K562 (cell line): ENCODE results near the gene WWOX. TPM values are rescaled to one million over a fixed set of nuclear protein-coding genes. Genes with fewer than 3 reads are reported as not detected.

Source experiments
- ATAC-seq: fragments of 200-7000 bp; cut with Tn5 transposase; 3 replicates; pipeline ENCODE4 v1.9.1; 2020; ENCODE audit warnings: moderate library complexity
- BruUV-seq: library from RNA; stranded (reverse); fragments of 400-500 nt; replicated peaks from 2 replicates; lab custom pipeline; 2021; lab: Mats Ljungman, UMichigan
- CTCF ChIA-PET: fragments of 300-600 bp; formaldehyde crosslinking; extraction: SDS; loops from one replicate; lab custom pipeline; 2021; ENCODE audit warnings: low intra/inter-chr PET ratio; lab: Yijun Ruan, JAX
- POLR2A ChIA-PET: fragments of 300-600, 350-650 bp; sonication (Branson Sonifier 250); formaldehyde crosslinking; extraction: SDS; loops from one replicate; lab custom pipeline; 2021; ENCODE audit warnings: antibody characterized with exemption, inconsistent platforms; lab: Yijun Ruan, JAX
- DNase-seq, 4 experiments: peaks; one replicate each; pipeline versions ENCODE4 v3.0.0 to v3.0.0-alpha.2; 2011 to 2018; ENCODE audit warnings: low spot score in 3 of 4, mixed read lengths in 3 of 4; ENCODE audit errors: extremely low read depth in 1 of 4
- FAIRE-seq: peaks from 2 replicates; lab custom pipeline; 2011; peaks lifted over from hg19 to GRCh38; lab: Jason Lieb, UNC
- H2AFZ ChIP-seq: 2 replicates; pipeline ENCODE4 v1.6.0; 2011; ENCODE audit warnings: low read depth, low read length, control low read depth, inconsistent platforms
- H3K27ac ChIP-seq: fragments of 200-600 bp; 3 replicates; pipeline ENCODE4 v1.8.0; 2011; ENCODE audit warnings: low read depth, mild to moderate bottlenecking, control low read depth, inconsistent platforms, low read length, moderate library complexity, mixed read lengths; ENCODE audit errors: extremely low read depth
- H3K27me3 ChIP-seq, 2 experiments: fragments of 300-600 bp in 1 of 2; 2 replicates in 1 of 2; 3 replicates in 1 of 2; pipeline versions ENCODE4 v1.6.0 to v1.8.0; 2011; ENCODE audit warnings: inconsistent platforms in 2 of 2, low read length in 2 of 2, mild to moderate bottlenecking in 1 of 2, mixed read lengths in 1 of 2, moderate library complexity in 1 of 2; ENCODE audit not compliant: control insufficient read depth in 2 of 2, insufficient read depth in 2 of 2
- H3K36me3 ChIP-seq: fragments of 300-600 bp; 3 replicates; pipeline ENCODE4 v1.8.0; 2011; ENCODE audit warnings: mild to moderate bottlenecking, low read length, inconsistent platforms; ENCODE audit not compliant: control insufficient read depth, insufficient read depth
- H3K4me1 ChIP-seq, 2 experiments: fragments of 200-600 bp in 1 of 2; replicated peaks in 1 of 2; 2 replicates in 1 of 2; 3 replicates in 1 of 2; pipeline versions ENCODE4 v1.5.1 to v1.8.0; 2011; ENCODE audit warnings: inconsistent platforms in 2 of 2, low read length in 2 of 2, mild to moderate bottlenecking in 1 of 2, mixed read lengths in 1 of 2, moderate library complexity in 1 of 2; ENCODE audit not compliant: control insufficient read depth in 2 of 2, insufficient read depth in 2 of 2
- H3K4me2 ChIP-seq: 2 replicates; pipeline ENCODE4 v1.6.1; 2011; ENCODE audit warnings: low read length, control low read depth, inconsistent platforms, mixed read lengths; ENCODE audit not compliant: insufficient read depth
- H3K4me3 ChIP-seq: fragments of 200-600 bp; sonication (generic), shearing (Covaris generic); 2 replicates; pipeline ENCODE4 v1.5.1; 2016; ENCODE audit warnings: control low read depth, inconsistent platforms
- H3K79me2 ChIP-seq: fragments of 200-600 bp; 3 replicates; pipeline ENCODE4 v1.8.0; 2011; ENCODE audit warnings: low read length, inconsistent platforms; ENCODE audit not compliant: control insufficient read depth, insufficient read depth
- H3K9ac ChIP-seq, 2 experiments: 2 replicates each; pipeline versions ENCODE4 v1.6.0 to v1.6.1; 2011; ENCODE audit warnings: low read depth in 2 of 2, low read length in 2 of 2, control low read depth in 1 of 2, inconsistent platforms in 1 of 2, mild to moderate bottlenecking in 1 of 2, mixed read lengths in 1 of 2; ENCODE audit not compliant: insufficient read depth in 1 of 2
- H3K9me1 ChIP-seq: one replicate; pipeline ENCODE4 v1.6.0; 2011; ENCODE audit warnings: inconsistent platforms, mild to moderate bottlenecking, low read length, moderate library complexity; ENCODE audit not compliant: control insufficient read depth, insufficient read depth
- H3K9me3 ChIP-seq: replicated peaks from 2 replicates; pipeline ENCODE4 v1.5.1; 2011; ENCODE audit warnings: low read depth, low read length, inconsistent platforms; ENCODE audit not compliant: control insufficient read depth, insufficient read depth
- H4K20me1 ChIP-seq: replicated peaks from 2 replicates; pipeline ENCODE4 v1.6.1; 2011; ENCODE audit warnings: low read length, inconsistent platforms, mixed read lengths; ENCODE audit not compliant: control insufficient read depth, insufficient read depth
- CREB1 ChIP-seq, 2 experiments: sonication (generic) in 1 of 2; formaldehyde crosslinking in 1 of 2; IDR thresholded peaks; 2 replicates each; pipeline versions ENCODE4 v1.6.1 to v1.8.0; 2012 to 2022; ENCODE audit warnings: inconsistent platforms in 1 of 2, mild to moderate bottlenecking in 1 of 2, missing genetic modification reagents in 1 of 2, moderate library complexity in 1 of 2
- FOSL1 ChIP-seq: fragments of 200-800 bp; sonication (Bioruptor generic); conservative IDR thresholded peaks from 2 replicates; pipeline ENCODE4 v1.6.1; 2016; ENCODE audit warnings: missing genetic modification characterization, missing compliant biosample characterization
- HDAC1 ChIP-seq, 2 experiments: fragments of 450-650 bp; IDR thresholded peaks; 2 replicates each; pipeline ENCODE4 v1.6.1; 2016 to 2017; ENCODE audit warnings: inconsistent platforms in 1 of 2, mild to moderate bottlenecking in 1 of 2, moderate library complexity in 1 of 2
- ZNF143 ChIP-seq: sonication (generic); formaldehyde crosslinking; IDR thresholded peaks from 2 replicates; pipeline ENCODE4 v1.9.0; 2022; ENCODE audit warnings: mild to moderate bottlenecking, missing genetic modification reagents
- ZNF431 ChIP-seq: sonication (generic); formaldehyde crosslinking; IDR thresholded peaks from 2 replicates; pipeline ENCODE4 v1.8.0; 2022; ENCODE audit warnings: mild to moderate bottlenecking, missing genetic modification reagents
- ZNF75A ChIP-seq: fragments of 450-650 bp; formaldehyde crosslinking; IDR thresholded peaks from 2 replicates; pipeline ENCODE4 v1.4.0; 2020; ENCODE audit warnings: mild to moderate bottlenecking
- WGBS: fragments of 100-300 bp; shearing (Covaris generic); methylation state at CpG from one replicate; pipeline ENCODE4 v1.1.6; 2016; ENCODE audit warnings: low coverage, mixed read lengths; ENCODE audit not compliant: insufficient coverage; ENCODE audit errors: missing lambda C conversion rate; 5-methylcytosine and 5-hydroxymethylcytosine counted together
- in situ Hi-C: fragments of 300-500 bp; cut with MboI; formaldehyde crosslinking; loops from 4 replicates; pipeline ENCODE4 v1.15.0; 2018; ENCODE audit warnings: inconsistent platforms, mixed read lengths
- intact Hi-C: fragments of 100-400 bp; cut with micrococcal nuclease; formaldehyde crosslinking; loops from 2 replicates; pipeline ENCODE4 v1.14.2; 2022
- polyA plus RNA-seq, 8 experiments: library from polyadenylated mRNA; depleted of rRNA in 4 of 8; stranded (reverse) in 5 of 8; unstranded in 3 of 8; fragments of >200 nt; fragmentation: Nextera tagmentation in 2 of 8; fragmentation: Illumina TruSeq in 1 of 8; extraction: Ambion mirVana in 2 of 8; extraction: Trizol in 1 of 8; gene quantifications; 2 replicates each; pipeline versions ENCODE4 v1.2.1 to v1.2.3, GENCODE V29; 2011 to 2014; ENCODE audit warnings: inconsistent platforms in 1 of 8, missing spikeins in 1 of 8
- total RNA-seq, 7 experiments: library from RNA; depleted of rRNA in 6 of 7; stranded (reverse); fragments of >200 nt in 6 of 7; fragmentation: Illumina TruSeq in 2 of 7; extraction: Trizol in 2 of 7; gene quantifications; 2 replicates each; pipeline versions ENCODE4 v1.2.1 to v1.2.3, GENCODE V29; 2011 to 2021; ENCODE audit warnings: low replicate concordance in 1 of 7
- TF ChIP-seq, protein P1 (sequence below), 2 experiments: fragments of 450-650 bp in 1 of 2; IDR thresholded peaks; 2 replicates each; pipeline ENCODE4 v1.6.1; 2011 to 2017; ENCODE audit warnings: low read depth in 2 of 2, antibody characterized with exemption in 1 of 2, borderline replicate concordance in 1 of 2, low read length in 1 of 2, mild to moderate bottlenecking in 1 of 2, mixed read lengths in 1 of 2; ENCODE audit not compliant: control insufficient read depth in 1 of 2
- TF ChIP-seq, protein P2 (sequence below): fragments of 250-450 bp; sonication (Bioruptor Pico); IDR thresholded peaks from 2 replicates; pipeline ENCODE4 v1.4.0; 2020; ENCODE audit warnings: mild to moderate bottlenecking, moderate library complexity

WWOX gene
- total and polyA plus RNA-seq, 9 of the 15 experiments (the other 6 are each of a cell fraction or from before 2014, with no cell fraction given) = 1.6 to 22.7 (median 8.1) TPM

DNA sequence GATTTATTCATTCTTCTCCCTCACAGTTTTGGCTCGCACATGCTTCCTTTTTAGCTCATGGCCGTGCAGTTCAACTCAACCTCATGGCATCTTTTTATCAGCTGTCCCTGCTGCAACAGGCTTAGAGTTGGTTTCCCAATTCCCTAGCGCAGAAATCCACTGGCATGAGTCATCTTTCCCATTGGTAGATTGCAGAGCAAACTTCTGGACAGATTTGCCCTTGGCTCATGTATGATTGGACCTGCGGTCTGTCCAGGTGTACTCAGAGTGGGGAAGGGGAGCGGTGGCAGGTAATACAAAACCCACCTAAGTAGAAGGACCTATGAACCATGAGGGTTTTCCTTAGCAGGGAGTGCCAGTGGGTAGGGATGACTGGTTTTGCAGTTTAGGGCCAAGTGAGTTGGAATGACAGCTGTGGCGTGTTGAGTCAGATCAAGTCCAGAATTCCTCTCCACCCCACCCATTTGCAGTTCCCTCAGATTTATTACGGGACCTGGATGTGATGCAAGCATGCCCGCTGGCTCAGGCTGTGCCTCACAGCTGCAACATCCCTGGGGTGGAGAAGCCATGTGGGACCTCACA lies 584.7 kb downstream of the WWOX start:
- Histone ChIP-seq H3K27me3 (peaks cover 2 to 7% of the 10 kb centered on the region in 2 experiments; a peak in 4 of 5 replicates), H3K4me2 (no peak overlapping the region), H3K27ac (no peak overlapping the region), H2AFZ (no peak overlapping the region), H3K36me3 (no peaks in the 10 kb centered on the region), H3K9ac (no peak overlapping the region), H3K79me2 (no peaks in the 10 kb centered on the region), H3K9me1 (no peaks in the 10 kb centered on the region), H3K4me3 (no peak overlapping the region), H4K20me1 (no peaks in the 10 kb centered on the region), H3K9me3 (no peaks in the 10 kb centered on the region), H3K4me1 (no peaks in the 10 kb centered on the region)
- POLR2A ChIA-PET = interaction anchor here (0.7 to 1.2 kb wide), 2 partner anchors 11 to 1147 kb away, joined by 3 read pairs; no protein-coding TSS in a partner anchor
- intact Hi-C loops = no loop called here
- ATAC-seq (no peak), DNase-seq (no peak), FAIRE-seq (no peak)
- BruUV-seq = no TSS peak
- in situ Hi-C loops = no loop called here
- WGBS = 0% methylated on average over 8 of the region's 8 CpGs
- CTCF ChIA-PET = no interaction called here
- 0 out of 2 replicates have a peak, but pooled peaks have one; percentile 12 for TF ChIP-seq FOSL1 (tag)
- TF ChIP-seq, protein P1, sequence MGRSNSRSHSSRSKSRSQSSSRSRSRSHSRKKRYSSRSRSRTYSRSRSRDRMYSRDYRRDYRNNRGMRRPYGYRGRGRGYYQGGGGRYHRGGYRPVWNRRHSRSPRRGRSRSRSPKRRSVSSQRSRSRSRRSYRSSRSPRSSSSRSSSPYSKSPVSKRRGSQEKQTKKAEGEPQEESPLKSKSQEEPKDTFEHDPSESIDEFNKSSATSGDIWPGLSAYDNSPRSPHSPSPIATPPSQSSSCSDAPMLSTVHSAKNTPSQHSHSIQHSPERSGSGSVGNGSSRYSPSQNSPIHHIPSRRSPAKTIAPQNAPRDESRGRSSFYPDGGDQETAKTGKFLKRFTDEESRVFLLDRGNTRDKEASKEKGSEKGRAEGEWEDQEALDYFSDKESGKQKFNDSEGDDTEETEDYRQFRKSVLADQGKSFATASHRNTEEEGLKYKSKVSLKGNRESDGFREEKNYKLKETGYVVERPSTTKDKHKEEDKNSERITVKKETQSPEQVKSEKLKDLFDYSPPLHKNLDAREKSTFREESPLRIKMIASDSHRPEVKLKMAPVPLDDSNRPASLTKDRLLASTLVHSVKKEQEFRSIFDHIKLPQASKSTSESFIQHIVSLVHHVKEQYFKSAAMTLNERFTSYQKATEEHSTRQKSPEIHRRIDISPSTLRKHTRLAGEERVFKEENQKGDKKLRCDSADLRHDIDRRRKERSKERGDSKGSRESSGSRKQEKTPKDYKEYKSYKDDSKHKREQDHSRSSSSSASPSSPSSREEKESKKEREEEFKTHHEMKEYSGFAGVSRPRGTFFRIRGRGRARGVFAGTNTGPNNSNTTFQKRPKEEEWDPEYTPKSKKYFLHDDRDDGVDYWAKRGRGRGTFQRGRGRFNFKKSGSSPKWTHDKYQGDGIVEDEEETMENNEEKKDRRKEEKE (IDR thresholded peaks at IDR 0.05; ENCODE audit: borderline replicate concordance in 1 of 2, control insufficient read depth in 1 of 2, low read depth in 2 of 2, low read length in 1 of 2) = no peak
- TF ChIP-seq ZNF431 (CRISPR knock-in tag) = no peak
- no peak for TF ChIP-seq CREB1 (IDR thresholded peaks at IDR 0.05)
- TF ChIP-seq CREB1 (CRISPR knock-in tag; IDR thresholded peaks at IDR 0.05) = no peak
- TF ChIP-seq HDAC1 (IDR thresholded peaks at IDR 0.05) = no peak
- no peak for TF ChIP-seq ZNF143 (CRISPR knock-in tag)
- TF ChIP-seq, protein P2, sequence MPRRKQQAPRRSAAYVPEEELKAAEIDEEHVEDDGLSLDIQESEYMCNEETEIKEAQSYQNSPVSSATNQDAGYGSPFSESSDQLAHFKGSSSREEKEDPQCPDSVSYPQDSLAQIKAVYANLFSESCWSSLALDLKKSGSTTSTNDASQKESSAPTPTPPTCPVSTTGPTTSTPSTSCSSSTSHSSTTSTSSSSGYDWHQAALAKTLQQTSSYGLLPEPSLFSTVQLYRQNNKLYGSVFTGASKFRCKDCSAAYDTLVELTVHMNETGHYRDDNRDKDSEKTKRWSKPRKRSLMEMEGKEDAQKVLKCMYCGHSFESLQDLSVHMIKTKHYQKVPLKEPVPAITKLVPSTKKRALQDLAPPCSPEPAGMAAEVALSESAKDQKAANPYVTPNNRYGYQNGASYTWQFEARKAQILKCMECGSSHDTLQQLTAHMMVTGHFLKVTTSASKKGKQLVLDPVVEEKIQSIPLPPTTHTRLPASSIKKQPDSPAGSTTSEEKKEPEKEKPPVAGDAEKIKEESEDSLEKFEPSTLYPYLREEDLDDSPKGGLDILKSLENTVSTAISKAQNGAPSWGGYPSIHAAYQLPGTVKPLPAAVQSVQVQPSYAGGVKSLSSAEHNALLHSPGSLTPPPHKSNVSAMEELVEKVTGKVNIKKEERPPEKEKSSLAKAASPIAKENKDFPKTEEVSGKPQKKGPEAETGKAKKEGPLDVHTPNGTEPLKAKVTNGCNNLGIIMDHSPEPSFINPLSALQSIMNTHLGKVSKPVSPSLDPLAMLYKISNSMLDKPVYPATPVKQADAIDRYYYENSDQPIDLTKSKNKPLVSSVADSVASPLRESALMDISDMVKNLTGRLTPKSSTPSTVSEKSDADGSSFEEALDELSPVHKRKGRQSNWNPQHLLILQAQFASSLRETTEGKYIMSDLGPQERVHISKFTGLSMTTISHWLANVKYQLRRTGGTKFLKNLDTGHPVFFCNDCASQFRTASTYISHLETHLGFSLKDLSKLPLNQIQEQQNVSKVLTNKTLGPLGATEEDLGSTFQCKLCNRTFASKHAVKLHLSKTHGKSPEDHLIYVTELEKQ (CRISPR knock-in tag) = no peak
- TF ChIP-seq ZNF75A (CRISPR knock-in tag) = no peak
- TF ChIP-seq, all 486 proteins: peak for 1
